SK-N-SH (cell line): ENCODE measurements around the gene MRPL54. TPM values are rescaled to one million over a fixed set of nuclear protein-coding genes. Genes with fewer than 3 reads are reported as not detected.
"Not testable (repeated sequence)": the region's sequence is repeated elsewhere in the genome, so short reads cannot be mapped to it uniquely, and the experiment has no call there.

ENCODE experiments used
- CTCF ChIA-PET: fragments of 300-600, 350-600 bp; formaldehyde crosslinking; extraction: SDS; loops from one replicate; lab custom pipeline; 2021; lab: Yijun Ruan, JAX
- POLR2A ChIA-PET: fragments of 350-600 bp; sonication (Branson Sonifier 250); formaldehyde crosslinking; extraction: SDS; loops from one replicate; lab custom pipeline; 2020; ENCODE audit warnings: antibody characterized with exemption, inconsistent platforms; lab: Yijun Ruan, JAX
- DNase-seq: peaks from one replicate; pipeline ENCODE4 v3.0.0; 2012
- H2AFZ ChIP-seq: fragments of 200-600 bp; sonication (generic); 2 replicates; pipeline ENCODE4 v1.8.1; 2016; ENCODE audit warnings: antibody characterized with exemption, mild to moderate bottlenecking, low read depth
- H3F3A ChIP-seq: fragments of 200-600 bp; sonication (generic); replicated peaks from 2 replicates; pipeline ENCODE3; 2016; ENCODE audit warnings: antibody characterized with exemption, mild to moderate bottlenecking; ENCODE audit not compliant: insufficient read depth
- H3K27ac ChIP-seq, 2 experiments: fragments of 200-500 bp in 1 of 2; fragments of 200-600 bp in 1 of 2; sonication (Bioruptor generic) in 1 of 2; sonication (generic), shearing (Covaris generic) in 1 of 2; 2 replicates each; pipeline versions ENCODE4 v1.5.1 to v1.6.1; 2014 to 2016; ENCODE audit warnings: low read depth in 2 of 2, inconsistent platforms in 1 of 2, low read length in 1 of 2, mild to moderate bottlenecking in 1 of 2, mixed read lengths in 1 of 2
- H3K27me3 ChIP-seq: fragments of 200-600 bp; sonication (generic), shearing (Covaris generic); 2 replicates; pipeline ENCODE4 v1.6.1; 2016; ENCODE audit warnings: mixed run types; ENCODE audit not compliant: insufficient read depth
- H3K36me3 ChIP-seq, 2 experiments: fragments of 200-500 bp in 1 of 2; fragments of 200-600 bp in 1 of 2; sonication (Bioruptor generic) in 1 of 2; sonication (generic) in 1 of 2; replicated peaks in 1 of 2; 2 replicates each; pipeline versions ENCODE3 to v1.5.1; 2014 to 2016; ENCODE audit warnings: low read length in 1 of 2, mild to moderate bottlenecking in 1 of 2; ENCODE audit not compliant: insufficient read depth in 2 of 2, control insufficient read depth in 1 of 2
- H3K4me1 ChIP-seq, 2 experiments: fragments of 200-500 bp in 1 of 2; fragments of 200-600 bp in 1 of 2; sonication (Bioruptor generic) in 1 of 2; sonication (generic), shearing (Covaris generic) in 1 of 2; 2 replicates each; pipeline versions ENCODE4 v1.5.1 to v1.6.1; 2014 to 2016; ENCODE audit warnings: low read depth in 1 of 2, low read length in 1 of 2, mixed run types in 1 of 2; ENCODE audit not compliant: insufficient read depth in 2 of 2, control insufficient read depth in 1 of 2
- H3K4me2 ChIP-seq: fragments of 200-600 bp; sonication (generic), shearing (Covaris generic); 2 replicates; pipeline ENCODE4 v1.6.1; 2017; ENCODE audit warnings: mixed run types
- H3K4me3 ChIP-seq, 2 experiments: fragments of 200-500 bp in 1 of 2; fragments of 200-600 bp in 1 of 2; sonication (Bioruptor generic) in 1 of 2; sonication (generic), shearing (Covaris generic) in 1 of 2; 2 replicates each; pipeline versions ENCODE4 v1.5.1 to v1.8.1; 2014 to 2016; ENCODE audit warnings: low read depth in 2 of 2, inconsistent platforms in 1 of 2, low read length in 1 of 2, mild to moderate bottlenecking in 1 of 2, mixed read lengths in 1 of 2, moderate library complexity in 1 of 2
- H3K79me2 ChIP-seq: fragments of 200-600 bp; sonication (generic); 2 replicates; pipeline ENCODE4 v1.8.1; 2017; ENCODE audit warnings: mild to moderate bottlenecking; ENCODE audit not compliant: insufficient read depth
- H3K9ac ChIP-seq: fragments of 200-600 bp; sonication (generic); 2 replicates; pipeline ENCODE4 v1.6.1; 2017; ENCODE audit warnings: mixed run types
- H3K9me2 ChIP-seq: fragments of 200-600 bp; sonication (generic); 2 replicates; pipeline ENCODE4 v1.6.1; 2017; ENCODE audit warnings: mixed run types
- H3K9me3 ChIP-seq: fragments of 200-600 bp; sonication (generic); 2 replicates; pipeline ENCODE4 v1.6.1; 2017; ENCODE audit warnings: mixed run types, mild to moderate bottlenecking, moderate library complexity
- H4K20me1 ChIP-seq: fragments of 200-600 bp; sonication (generic); 2 replicates; pipeline ENCODE4 v1.6.1; 2017; ENCODE audit warnings: mild to moderate bottlenecking, mixed run types; ENCODE audit not compliant: insufficient read depth
- CHD2 ChIP-seq: fragments of 150-350 bp; IDR thresholded peaks from 2 replicates; pipeline ENCODE4 v1.6.1; 2018; ENCODE audit warnings: low read length; ENCODE audit not compliant: partially characterized antibody
- FOXJ3 ChIP-seq: sonication (generic); formaldehyde crosslinking; IDR thresholded peaks from 2 replicates; pipeline ENCODE4 v1.5.1; 2020; ENCODE audit warnings: mild to moderate bottlenecking, missing genetic modification reagents
- FOXM1 ChIP-seq: IDR thresholded peaks from 2 replicates; pipeline ENCODE4 v1.4.0; 2012; ENCODE audit warnings: low read depth, mild to moderate bottlenecking
- GABPA ChIP-seq: IDR thresholded peaks from 2 replicates; pipeline ENCODE4 v1.4.0; 2012; ENCODE audit warnings: low read depth, mild to moderate bottlenecking
- JUND ChIP-seq: IDR thresholded peaks from 2 replicates; pipeline ENCODE4 v1.4.0; 2012
- POLR2AphosphoS5 ChIP-seq: IDR thresholded peaks from 2 replicates; pipeline ENCODE4 v1.6.1; 2012; ENCODE audit warnings: low read depth, low read length
- RCOR1 ChIP-seq: fragments of 150-350 bp; IDR thresholded peaks from 2 replicates; pipeline ENCODE4 v1.6.1; 2017; ENCODE audit warnings: antibody characterized with exemption, low read length
- RXRA ChIP-seq: IDR thresholded peaks from 2 replicates; pipeline ENCODE4 v1.4.0; 2012; ENCODE audit warnings: low read depth, mild to moderate bottlenecking, borderline replicate concordance
- SMC3 ChIP-seq: IDR thresholded peaks from 2 replicates; pipeline ENCODE4 v1.6.1; 2012; ENCODE audit warnings: low read depth, low read length, improper control_type of control experiment
- TCF12 ChIP-seq: IDR thresholded peaks from 2 replicates; pipeline ENCODE4 v1.4.0; 2012
- WGBS: methylation state at CpG from one replicate; pipeline ENCODE4 v1.1.6; 2017; ENCODE audit warnings: low lambda C conversion rate; 5-methylcytosine and 5-hydroxymethylcytosine counted together
- polyA plus RNA-seq, 3 experiments: library from polyadenylated mRNA; depleted of rRNA; stranded (reverse); fragments of >200 nt; gene quantifications; 2 replicates each; pipeline ENCODE4 v1.2.3, GENCODE V29; 2012
- TF ChIP-seq, protein P1 (sequence below): IDR thresholded peaks from 2 replicates; pipeline ENCODE4 v1.4.0; 2012; ENCODE audit warnings: low read depth, borderline replicate concordance
- TF ChIP-seq, protein P2 (sequence below): fragments of 200-600 bp; sonication (generic); IDR thresholded peaks from 2 replicates; pipeline ENCODE4 v1.6.1; 2017; ENCODE audit warnings: antibody characterized with exemption, mild to moderate bottlenecking, moderate library complexity
- TF ChIP-seq, protein P3 (sequence below): IDR thresholded peaks from 2 replicates; pipeline ENCODE4 v1.6.1; 2012; ENCODE audit warnings: mild to moderate bottlenecking, low read depth, low read length, moderate library complexity
- TF ChIP-seq, protein P4 (sequence below): IDR thresholded peaks from 2 replicates; pipeline ENCODE4 v1.4.0; 2012; ENCODE audit warnings: low read depth
- TF ChIP-seq, protein P5 (sequence below): IDR thresholded peaks from 2 replicates; pipeline ENCODE4; 2012
- TF ChIP-seq, protein P6 (sequence below): IDR thresholded peaks from 2 replicates; pipeline ENCODE4 v1.4.0; 2012; ENCODE audit warnings: low read depth, borderline replicate concordance

The MRPL54 gene
- polyA plus RNA-seq, 1 of the 3 experiments (the other 2 are of a cell fraction): 125 TPM

DNA sequence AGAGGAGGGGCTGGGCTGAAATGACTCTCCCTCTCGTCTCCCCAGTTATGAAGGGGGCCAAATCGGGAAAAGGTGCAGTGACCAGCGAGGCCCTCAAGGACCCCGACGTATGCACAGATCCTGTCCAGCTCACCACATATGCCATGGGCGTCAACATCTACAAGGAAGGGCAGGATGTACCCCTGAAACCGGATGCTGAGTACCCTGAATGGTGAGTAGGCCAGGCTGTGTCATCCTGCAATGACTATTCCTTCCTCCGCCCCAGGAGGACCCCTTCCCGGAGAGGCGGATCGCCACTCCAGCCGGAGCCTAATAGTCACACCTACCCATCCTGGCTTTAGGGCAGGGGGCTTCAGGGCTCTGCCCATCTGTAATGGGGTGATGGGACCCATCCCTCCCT is 2.6 kb downstream of the MRPL54 start (continued):
- TF ChIP-seq, protein P1, sequence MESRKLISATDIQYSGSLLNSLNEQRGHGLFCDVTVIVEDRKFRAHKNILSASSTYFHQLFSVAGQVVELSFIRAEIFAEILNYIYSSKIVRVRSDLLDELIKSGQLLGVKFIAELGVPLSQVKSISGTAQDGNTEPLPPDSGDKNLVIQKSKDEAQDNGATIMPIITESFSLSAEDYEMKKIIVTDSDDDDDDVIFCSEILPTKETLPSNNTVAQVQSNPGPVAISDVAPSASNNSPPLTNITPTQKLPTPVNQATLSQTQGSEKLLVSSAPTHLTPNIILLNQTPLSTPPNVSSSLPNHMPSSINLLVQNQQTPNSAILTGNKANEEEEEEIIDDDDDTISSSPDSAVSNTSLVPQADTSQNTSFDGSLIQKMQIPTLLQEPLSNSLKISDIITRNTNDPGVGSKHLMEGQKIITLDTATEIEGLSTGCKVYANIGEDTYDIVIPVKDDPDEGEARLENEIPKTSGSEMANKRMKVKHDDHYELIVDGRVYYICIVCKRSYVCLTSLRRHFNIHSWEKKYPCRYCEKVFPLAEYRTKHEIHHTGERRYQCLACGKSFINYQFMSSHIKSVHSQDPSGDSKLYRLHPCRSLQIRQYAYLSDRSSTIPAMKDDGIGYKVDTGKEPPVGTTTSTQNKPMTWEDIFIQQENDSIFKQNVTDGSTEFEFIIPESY: no peak

DNA sequence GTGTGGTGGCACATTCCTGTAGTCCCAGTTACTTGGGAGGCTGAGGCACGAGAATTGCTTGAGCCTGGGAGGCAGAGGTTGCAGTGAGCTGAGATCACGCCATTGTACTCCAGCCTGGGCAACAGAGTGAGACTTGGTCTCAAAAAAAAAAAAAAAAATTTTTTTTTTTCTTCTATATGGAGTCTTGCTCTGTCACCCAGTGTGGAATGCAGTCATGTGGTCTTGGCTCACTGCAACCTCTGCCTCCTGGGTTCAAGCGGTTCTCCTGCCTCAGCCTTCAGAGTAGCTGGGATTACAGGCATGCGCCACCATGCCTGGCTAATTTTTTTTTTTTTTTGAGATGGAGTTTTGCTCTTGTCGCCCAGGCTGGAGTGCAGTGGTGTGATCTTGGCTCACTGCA is 3.3 kb downstream of the MRPL54 start:
- H3K27ac ChIP-seq, H4K20me1 ChIP-seq, H3K9me3 ChIP-seq, H3K9ac ChIP-seq, H3K4me3 ChIP-seq, H3K9me2 ChIP-seq, H2AFZ ChIP-seq, DNase-seq, H3K4me2 ChIP-seq, H3K27me3 ChIP-seq, CTCF ChIA-PET, H3K4me1 ChIP-seq, H3F3A ChIP-seq: not testable (repeated sequence)
- Histone ChIP-seq H3K36me3 (peaks cover 0 to 16% of the 10 kb centered on the region in 2 experiments), H3K79me2 (peaks cover 23% of the 10 kb centered on the region)
- WGBS: 95% methylated on average over 4 of the region's 5 CpGs
- POLR2A ChIA-PET: interaction anchor here (0.6 kb wide), 1 partner anchor 511 kb away, joined by 3 read pairs; no protein-coding TSS in a partner anchor

DNA sequence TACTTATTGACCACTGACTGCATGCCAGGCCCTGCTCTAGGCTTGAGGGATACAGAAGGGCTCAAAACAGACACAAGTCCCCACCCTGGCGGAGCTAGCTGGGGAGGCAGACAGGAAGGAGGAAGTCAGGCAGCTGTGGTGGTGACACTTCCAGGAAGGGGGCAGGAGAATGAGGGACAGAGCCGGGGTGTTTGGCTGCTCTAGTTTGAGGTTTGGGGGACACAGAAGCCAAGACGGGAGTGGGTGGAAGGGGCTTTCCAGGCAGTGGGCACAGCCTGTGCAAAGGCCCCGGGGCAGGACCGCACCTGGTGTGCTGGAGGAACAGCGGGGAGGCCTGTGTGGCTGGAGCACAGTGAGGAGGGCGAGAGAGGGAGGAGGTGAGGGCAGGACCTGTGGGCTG is 4.0 kb downstream of the MRPL54 start:
- Histone ChIP-seq H3K9me2 (no peaks in the 10 kb centered on the region), H3K4me1 (peaks cover 3 to 4% of the 10 kb centered on the region in 2 experiments; a peak in 1 of 4 replicates), H3K9ac (no peak overlapping the region), H3K79me2 (peaks cover 16% of the 10 kb centered on the region), H4K20me1 (no peaks in the 10 kb centered on the region), H3F3A (no peaks in the 10 kb centered on the region), H3K27ac (no peak overlapping the region), H3K4me3 (no peak overlapping the region), H3K27me3 (no peaks in the 10 kb centered on the region), H3K4me2 (no peak overlapping the region), H3K9me3 (no peaks in the 10 kb centered on the region), H3K36me3 (peaks cover 0 to 16% of the 10 kb centered on the region in 2 experiments), H2AFZ (no peak overlapping the region)
- no peak for DNase-seq
- POLR2A ChIA-PET: no interaction called here
- 92% methylated on average over 7 of the region's 7 CpGs for WGBS
- CTCF ChIA-PET: no interaction called here
- TF ChIP-seq FOXM1: no peak
- no peak for TF ChIP-seq CHD2
- no peak for TF ChIP-seq RXRA
- TF ChIP-seq, protein P2, sequence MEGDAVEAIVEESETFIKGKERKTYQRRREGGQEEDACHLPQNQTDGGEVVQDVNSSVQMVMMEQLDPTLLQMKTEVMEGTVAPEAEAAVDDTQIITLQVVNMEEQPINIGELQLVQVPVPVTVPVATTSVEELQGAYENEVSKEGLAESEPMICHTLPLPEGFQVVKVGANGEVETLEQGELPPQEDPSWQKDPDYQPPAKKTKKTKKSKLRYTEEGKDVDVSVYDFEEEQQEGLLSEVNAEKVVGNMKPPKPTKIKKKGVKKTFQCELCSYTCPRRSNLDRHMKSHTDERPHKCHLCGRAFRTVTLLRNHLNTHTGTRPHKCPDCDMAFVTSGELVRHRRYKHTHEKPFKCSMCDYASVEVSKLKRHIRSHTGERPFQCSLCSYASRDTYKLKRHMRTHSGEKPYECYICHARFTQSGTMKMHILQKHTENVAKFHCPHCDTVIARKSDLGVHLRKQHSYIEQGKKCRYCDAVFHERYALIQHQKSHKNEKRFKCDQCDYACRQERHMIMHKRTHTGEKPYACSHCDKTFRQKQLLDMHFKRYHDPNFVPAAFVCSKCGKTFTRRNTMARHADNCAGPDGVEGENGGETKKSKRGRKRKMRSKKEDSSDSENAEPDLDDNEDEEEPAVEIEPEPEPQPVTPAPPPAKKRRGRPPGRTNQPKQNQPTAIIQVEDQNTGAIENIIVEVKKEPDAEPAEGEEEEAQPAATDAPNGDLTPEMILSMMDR: no peak
- no peak for TF ChIP-seq SMC3
- TF ChIP-seq GABPA: no peak
- TF ChIP-seq, protein P3, sequence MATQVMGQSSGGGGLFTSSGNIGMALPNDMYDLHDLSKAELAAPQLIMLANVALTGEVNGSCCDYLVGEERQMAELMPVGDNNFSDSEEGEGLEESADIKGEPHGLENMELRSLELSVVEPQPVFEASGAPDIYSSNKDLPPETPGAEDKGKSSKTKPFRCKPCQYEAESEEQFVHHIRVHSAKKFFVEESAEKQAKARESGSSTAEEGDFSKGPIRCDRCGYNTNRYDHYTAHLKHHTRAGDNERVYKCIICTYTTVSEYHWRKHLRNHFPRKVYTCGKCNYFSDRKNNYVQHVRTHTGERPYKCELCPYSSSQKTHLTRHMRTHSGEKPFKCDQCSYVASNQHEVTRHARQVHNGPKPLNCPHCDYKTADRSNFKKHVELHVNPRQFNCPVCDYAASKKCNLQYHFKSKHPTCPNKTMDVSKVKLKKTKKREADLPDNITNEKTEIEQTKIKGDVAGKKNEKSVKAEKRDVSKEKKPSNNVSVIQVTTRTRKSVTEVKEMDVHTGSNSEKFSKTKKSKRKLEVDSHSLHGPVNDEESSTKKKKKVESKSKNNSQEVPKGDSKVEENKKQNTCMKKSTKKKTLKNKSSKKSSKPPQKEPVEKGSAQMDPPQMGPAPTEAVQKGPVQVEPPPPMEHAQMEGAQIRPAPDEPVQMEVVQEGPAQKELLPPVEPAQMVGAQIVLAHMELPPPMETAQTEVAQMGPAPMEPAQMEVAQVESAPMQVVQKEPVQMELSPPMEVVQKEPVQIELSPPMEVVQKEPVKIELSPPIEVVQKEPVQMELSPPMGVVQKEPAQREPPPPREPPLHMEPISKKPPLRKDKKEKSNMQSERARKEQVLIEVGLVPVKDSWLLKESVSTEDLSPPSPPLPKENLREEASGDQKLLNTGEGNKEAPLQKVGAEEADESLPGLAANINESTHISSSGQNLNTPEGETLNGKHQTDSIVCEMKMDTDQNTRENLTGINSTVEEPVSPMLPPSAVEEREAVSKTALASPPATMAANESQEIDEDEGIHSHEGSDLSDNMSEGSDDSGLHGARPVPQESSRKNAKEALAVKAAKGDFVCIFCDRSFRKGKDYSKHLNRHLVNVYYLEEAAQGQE: no peak
- no peak for TF ChIP-seq POLR2AphosphoS5
- no peak for TF ChIP-seq FOXJ3 (CRISPR knock-in tag)
- no peak for TF ChIP-seq JUND
- TF ChIP-seq, protein P4, sequence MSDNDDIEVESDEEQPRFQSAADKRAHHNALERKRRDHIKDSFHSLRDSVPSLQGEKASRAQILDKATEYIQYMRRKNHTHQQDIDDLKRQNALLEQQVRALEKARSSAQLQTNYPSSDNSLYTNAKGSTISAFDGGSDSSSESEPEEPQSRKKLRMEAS: no peak
- TF ChIP-seq, protein P5, sequence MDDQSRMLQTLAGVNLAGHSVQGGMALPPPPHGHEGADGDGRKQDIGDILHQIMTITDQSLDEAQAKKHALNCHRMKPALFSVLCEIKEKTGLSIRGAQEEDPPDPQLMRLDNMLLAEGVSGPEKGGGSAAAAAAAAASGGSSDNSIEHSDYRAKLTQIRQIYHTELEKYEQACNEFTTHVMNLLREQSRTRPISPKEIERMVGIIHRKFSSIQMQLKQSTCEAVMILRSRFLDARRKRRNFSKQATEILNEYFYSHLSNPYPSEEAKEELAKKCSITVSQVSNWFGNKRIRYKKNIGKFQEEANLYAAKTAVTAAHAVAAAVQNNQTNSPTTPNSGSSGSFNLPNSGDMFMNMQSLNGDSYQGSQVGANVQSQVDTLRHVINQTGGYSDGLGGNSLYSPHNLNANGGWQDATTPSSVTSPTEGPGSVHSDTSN: no peak
- TF ChIP-seq, protein P6, sequence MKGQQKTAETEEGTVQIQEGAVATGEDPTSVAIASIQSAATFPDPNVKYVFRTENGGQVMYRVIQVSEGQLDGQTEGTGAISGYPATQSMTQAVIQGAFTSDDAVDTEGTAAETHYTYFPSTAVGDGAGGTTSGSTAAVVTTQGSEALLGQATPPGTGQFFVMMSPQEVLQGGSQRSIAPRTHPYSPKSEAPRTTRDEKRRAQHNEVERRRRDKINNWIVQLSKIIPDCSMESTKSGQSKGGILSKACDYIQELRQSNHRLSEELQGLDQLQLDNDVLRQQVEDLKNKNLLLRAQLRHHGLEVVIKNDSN: no peak
- TF ChIP-seq RCOR1: no peak
- no peak for TF ChIP-seq TCF12
